Measurements from ENCODE around the gene FKBP2. TPM values are rescaled to one million over a fixed set of nuclear protein-coding genes. Genes with fewer than 3 reads are reported as not detected.
A peak's percentile ranks its signal among the peaks of the same experiment; 100 is the strongest.

Gene FKBP2
- total RNA-seq, 1 donor from 2014 or later: 5.3 TPM

- H3K36me3 ChIP-seq: no peaks in the 10 kb centered on the region
- H3K27me3 ChIP-seq: peaks cover 3% of the 10 kb centered on the region
- Mint-ChIP-seq H3K36me3 (peaks cover 6% of the 10 kb centered on the region), H3K9me3 (no peaks in the 10 kb centered on the region), H3K4me3 (peak overlapping the region; percentile 95), H3K27me3 (ENCODE audit: insufficient read depth, low read depth) (peaks cover 15% of the 10 kb centered on the region), H3K4me1 (peaks cover 38% of the 10 kb centered on the region), H3K27ac (no peak overlapping the region)
- no peak overlapping the region for H3K9ac ChIP-seq
- peak overlapping the region; percentile 80 for H3K4me3 ChIP-seq
- DNase-seq (ENCODE audit: low spot score): no peak
- H3F3A ChIP-seq (ENCODE audit: low read depth): peaks cover 38% of the 10 kb centered on the region
- H4K20me1 ChIP-seq (ENCODE audit: low read depth): peaks cover 25% of the 10 kb centered on the region
- TF ChIP-seq CTCF (IDR thresholded peaks at IDR 0.05) (no peak), EZH2phosphoT487 (IDR thresholded peaks at IDR 0.05) (no peak), EZH2 (IDR thresholded peaks at IDR 0.05) (no peak)
- no peaks in the 10 kb centered on the region for H3K9me3 ChIP-seq (ENCODE audit: low read depth)
- H2AFZ ChIP-seq (replicated peaks): no peak overlapping the region
- peaks cover 11% of the 10 kb centered on the region for H3K79me2 ChIP-seq (ENCODE audit: low read depth)
- H3K4me1 ChIP-seq: peaks cover 32% of the 10 kb centered on the region
- H3K4me2 ChIP-seq: peak overlapping the region; percentile 89
- H3K27ac ChIP-seq: no peak overlapping the region
Observed at GRCh38 chr11:64253043-64253442, 12.1 kb downstream of the FKBP2 start.

GRCh38 chr11:64253481-64253880 lies 12.6 kb downstream of the FKBP2 start:
- Histone ChIP-seq H3K4me1 (peaks cover 28% of the 10 kb centered on the region), H3F3A (ENCODE audit: low read depth) (peaks cover 34% of the 10 kb centered on the region), H3K9ac (no peak overlapping the region), H3K79me2 (ENCODE audit: low read depth) (peaks cover 11% of the 10 kb centered on the region), H3K36me3 (no peaks in the 10 kb centered on the region), H2AFZ (replicated peaks) (no peak overlapping the region), H3K4me3 (no peak overlapping the region), H4K20me1 (ENCODE audit: low read depth) (peaks cover 25% of the 10 kb centered on the region), H3K9me3 (ENCODE audit: low read depth) (no peaks in the 10 kb centered on the region), H3K27me3 (no peaks in the 10 kb centered on the region), H3K27ac (no peak overlapping the region), H3K4me2 (no peak overlapping the region)
- Mint-ChIP-seq H3K36me3 (peaks cover 6% of the 10 kb centered on the region), H3K27ac (no peak overlapping the region), H3K4me3 (peak overlapping the region; percentile 95), H3K4me1 (peaks cover 35% of the 10 kb centered on the region), H3K27me3 (ENCODE audit: insufficient read depth, low read depth) (peaks cover 15% of the 10 kb centered on the region), H3K9me3 (no peaks in the 10 kb centered on the region)
- TF ChIP-seq CTCF (IDR thresholded peaks at IDR 0.05) (no peak), EZH2 (IDR thresholded peaks at IDR 0.05) (no peak), EZH2phosphoT487 (IDR thresholded peaks at IDR 0.05) (no peak)
- no peak for DNase-seq (ENCODE audit: low spot score)

- no peaks in the 10 kb centered on the region for H3K36me3 ChIP-seq
- peaks cover 27% of the 10 kb centered on the region for H3K4me1 Mint-ChIP-seq
- no peak overlapping the region for H3K4me2 ChIP-seq
- peaks cover 24% of the 10 kb centered on the region for H3K4me1 ChIP-seq
- no peak overlapping the region for H3K4me3 ChIP-seq
- H4K20me1 ChIP-seq (ENCODE audit: low read depth): peaks cover 25% of the 10 kb centered on the region
- no peak overlapping the region for H3K9ac ChIP-seq
- no peaks in the 10 kb centered on the region for H3K27me3 ChIP-seq
- TF ChIP-seq EZH2 (IDR thresholded peaks at IDR 0.05) (no peak), CTCF (IDR thresholded peaks at IDR 0.05) (no peak), EZH2phosphoT487 (IDR thresholded peaks at IDR 0.05) (no peak)
- no peak overlapping the region for H3K4me3 Mint-ChIP-seq
- H3K27ac Mint-ChIP-seq: no peak overlapping the region
- no peak for DNase-seq (ENCODE audit: low spot score)
- H3K9me3 Mint-ChIP-seq: no peaks in the 10 kb centered on the region
- peaks cover 11% of the 10 kb centered on the region for H3K79me2 ChIP-seq (ENCODE audit: low read depth)
- H3K27ac ChIP-seq: no peak overlapping the region
- H3K36me3 Mint-ChIP-seq: peaks cover 8% of the 10 kb centered on the region
- no peaks in the 10 kb centered on the region for H3K9me3 ChIP-seq (ENCODE audit: low read depth)
- peaks cover 26% of the 10 kb centered on the region for H3F3A ChIP-seq (ENCODE audit: low read depth)
- H2AFZ ChIP-seq (replicated peaks): no peak overlapping the region
- peaks cover 10% of the 10 kb centered on the region for H3K27me3 Mint-ChIP-seq (ENCODE audit: insufficient read depth, low read depth)
Observed at GRCh38 chr11:64254326-64254725, 13.4 kb downstream of the FKBP2 start.
